Heart left ventricle (tissue), 13 donors: ENCODE measurements around the gene CACNA1G.

Experiments used
- POLR2A ChIP-seq, 2 donors: fragments of 450-650 bp; IDR thresholded peaks; one replicate each; pipeline ENCODE4 v1.6.1; 2017; ENCODE audit warnings: antibody characterized with exemption in 2 of 2, mild to moderate bottlenecking in 2 of 2, moderate library complexity in 2 of 2
- TF ChIP-seq, protein P1 (sequence below), 12 donors: fragments of 200-600 bp; sonication (generic) in 4 of 12; IDR thresholded peaks; one replicate each; pipeline versions ENCODE4 v1.5.0 to v1.8.0; 2018 to 2022; ENCODE audit warnings: antibody characterized with exemption in 12 of 12, mild to moderate bottlenecking in 5 of 12
- donor health status: ischemic (EF 13 %, LVEDD 7.1; RV severe dilation, severe dysfunction).
- donor health status: DM: no; HTN: yes; CAD: no.
- donor health status: DM: no; HTN: no; CAD: no.
- donor health status: ischemic (EF 25% LVEDD 6.9; RV normal size, moderate dysfunction).
- donor health status: ischemic (EF 25% LVEDD 5.7; RV mildly dilated, moderate dysfunction).
- donor health status: ischemic (EF 35%, LVEDD 5.7; RV mildly dilated, moderate dysfunction).
- donor health status: nonischemic (EF 11% LVEDD 7.7; RV severe dilation, severe dysfunction).
- donor health status: DM: yes; HTN: yes; CAD: no.
- donor health status: PGD.
- donor health status: ischemic (EF 29% LVEDD 5.4; RV normal size, mild dysfunction).
- donor health status: nonischemic (EF 23%, LVEDD 6.1; RV moderate dilation, normal function).

DNA sequence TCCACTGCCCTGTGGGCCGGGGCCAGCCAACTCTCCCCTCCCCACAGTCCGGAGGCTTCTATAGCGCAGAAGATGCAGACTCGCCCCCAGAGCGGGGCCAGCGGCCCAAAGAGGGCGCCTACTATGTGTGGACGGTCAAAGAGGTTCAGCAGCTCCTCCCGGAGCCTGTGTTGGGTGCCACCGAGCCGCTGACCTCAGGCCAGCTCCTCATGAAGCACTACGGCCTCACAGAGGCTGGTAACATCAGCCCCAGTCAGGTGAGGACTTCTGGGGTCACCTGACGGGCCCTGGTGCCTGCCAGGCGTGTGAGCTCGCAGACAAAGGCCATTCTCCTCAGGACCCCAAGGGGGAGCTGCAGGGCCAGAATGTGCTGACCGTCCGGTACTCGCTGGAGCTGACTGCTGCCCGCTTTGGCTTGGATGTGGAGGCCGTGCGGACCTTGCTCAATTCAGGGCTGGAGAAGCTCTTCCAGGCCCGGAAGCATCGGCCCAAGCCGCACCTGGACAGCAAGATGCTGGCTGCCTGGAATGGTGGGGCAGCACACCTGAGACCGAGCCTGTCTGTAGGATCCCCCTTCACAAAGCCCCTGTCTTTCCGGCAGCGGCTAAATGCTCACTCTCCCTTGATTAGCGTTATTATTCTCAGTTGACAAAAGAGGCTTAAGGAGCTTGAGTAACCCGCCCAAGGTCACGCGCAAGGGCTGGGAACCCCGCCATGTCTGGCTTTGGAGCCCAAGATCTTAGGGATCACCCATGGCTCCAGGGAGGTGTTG, 9.7 kb upstream of the CACNA1G start:
- TF ChIP-seq, protein P1, sequence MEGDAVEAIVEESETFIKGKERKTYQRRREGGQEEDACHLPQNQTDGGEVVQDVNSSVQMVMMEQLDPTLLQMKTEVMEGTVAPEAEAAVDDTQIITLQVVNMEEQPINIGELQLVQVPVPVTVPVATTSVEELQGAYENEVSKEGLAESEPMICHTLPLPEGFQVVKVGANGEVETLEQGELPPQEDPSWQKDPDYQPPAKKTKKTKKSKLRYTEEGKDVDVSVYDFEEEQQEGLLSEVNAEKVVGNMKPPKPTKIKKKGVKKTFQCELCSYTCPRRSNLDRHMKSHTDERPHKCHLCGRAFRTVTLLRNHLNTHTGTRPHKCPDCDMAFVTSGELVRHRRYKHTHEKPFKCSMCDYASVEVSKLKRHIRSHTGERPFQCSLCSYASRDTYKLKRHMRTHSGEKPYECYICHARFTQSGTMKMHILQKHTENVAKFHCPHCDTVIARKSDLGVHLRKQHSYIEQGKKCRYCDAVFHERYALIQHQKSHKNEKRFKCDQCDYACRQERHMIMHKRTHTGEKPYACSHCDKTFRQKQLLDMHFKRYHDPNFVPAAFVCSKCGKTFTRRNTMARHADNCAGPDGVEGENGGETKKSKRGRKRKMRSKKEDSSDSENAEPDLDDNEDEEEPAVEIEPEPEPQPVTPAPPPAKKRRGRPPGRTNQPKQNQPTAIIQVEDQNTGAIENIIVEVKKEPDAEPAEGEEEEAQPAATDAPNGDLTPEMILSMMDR (IDR thresholded peaks at IDR 0.05) = peak; percentile 66 to 93 (median 87)
- TF ChIP-seq POLR2A (IDR thresholded peaks at IDR 0.05) = no peak
